ENCODE measurements around the gene ZNF674. TPM values are rescaled to one million over a fixed set of nuclear protein-coding genes. Genes with fewer than 3 reads are reported as not detected.
"Not testable (repeated sequence)": the region's sequence is repeated elsewhere in the genome, so short reads cannot be mapped to it uniquely, and the experiment has no call there.

The ZNF674 gene
- total RNA-seq, 1 donor from 2014 or later: 6.3 TPM

DNA sequence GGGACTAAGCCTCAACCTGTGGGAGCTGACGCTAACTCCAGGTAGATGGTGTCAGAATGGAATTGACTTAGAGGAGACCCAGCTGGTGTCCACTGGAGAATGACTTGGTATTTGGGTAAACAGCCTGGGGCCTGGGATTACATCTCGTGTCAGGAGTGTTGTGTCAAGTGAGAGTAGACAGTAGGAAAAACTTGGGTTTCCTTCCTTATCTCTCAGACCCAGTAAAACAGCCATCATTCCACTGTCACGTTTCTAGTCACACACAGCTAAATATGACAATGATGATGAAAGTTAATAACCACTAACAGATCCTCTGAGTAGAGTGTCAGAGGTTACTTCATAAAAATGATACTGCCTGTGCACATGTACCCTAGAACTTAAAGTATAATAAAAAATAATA is 13.8 kb downstream of the ZNF674 start:
- DNase-seq (ENCODE audit: low spot score): no peak
- no peaks in the 10 kb centered on the region for H3K9me3 Mint-ChIP-seq (ENCODE audit: low read depth)

DNA sequence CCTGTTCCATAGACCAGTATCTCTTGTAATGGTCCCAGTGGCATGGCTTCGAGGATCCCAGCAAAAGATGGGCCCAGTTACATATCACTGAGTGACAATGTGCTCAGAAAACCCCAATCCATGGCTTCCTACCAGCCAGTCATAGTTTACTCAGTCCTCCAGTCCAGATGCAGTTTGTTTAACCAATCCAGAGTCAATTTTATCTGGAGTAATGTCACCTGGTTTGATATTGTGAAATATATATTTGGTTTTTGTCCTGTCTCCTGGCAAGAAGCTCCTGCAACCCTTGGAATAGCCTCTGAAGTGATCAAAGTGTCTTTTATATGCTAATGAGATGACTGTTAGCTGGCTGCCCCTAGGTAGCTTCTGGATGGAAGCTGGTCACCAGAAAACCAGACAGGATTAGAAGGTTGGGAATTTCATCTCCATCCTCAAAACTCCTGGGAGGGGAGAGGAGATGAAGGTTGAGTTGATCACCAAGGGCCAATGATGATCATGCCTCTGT is 14.8 kb downstream of the ZNF674 start:
- DNase-seq (ENCODE audit: low spot score); H3K27me3 Mint-ChIP-seq (ENCODE audit: low read depth); H3K4me3 Mint-ChIP-seq (ENCODE audit: unreplicated experiment); H3K36me3 Mint-ChIP-seq (ENCODE audit: low read depth); H3K9me3 Mint-ChIP-seq (ENCODE audit: low read depth); H3K4me1 Mint-ChIP-seq (ENCODE audit: low read depth); H3K27ac Mint-ChIP-seq (ENCODE audit: unreplicated experiment): not testable (repeated sequence)

More for the DNA sequence above, 13.8 kb downstream of the ZNF674 start:
- Mint-ChIP-seq H3K27ac (ENCODE audit: unreplicated experiment) (no peak overlapping the region), H3K4me3 (ENCODE audit: unreplicated experiment) (no peak overlapping the region), H3K27me3 (ENCODE audit: low read depth) (no peaks in the 10 kb centered on the region), H3K4me1 (ENCODE audit: low read depth) (no peaks in the 10 kb centered on the region), H3K36me3 (ENCODE audit: low read depth) (peaks cover 3% of the 10 kb centered on the region)
- TF ChIP-seq, protein P1, sequence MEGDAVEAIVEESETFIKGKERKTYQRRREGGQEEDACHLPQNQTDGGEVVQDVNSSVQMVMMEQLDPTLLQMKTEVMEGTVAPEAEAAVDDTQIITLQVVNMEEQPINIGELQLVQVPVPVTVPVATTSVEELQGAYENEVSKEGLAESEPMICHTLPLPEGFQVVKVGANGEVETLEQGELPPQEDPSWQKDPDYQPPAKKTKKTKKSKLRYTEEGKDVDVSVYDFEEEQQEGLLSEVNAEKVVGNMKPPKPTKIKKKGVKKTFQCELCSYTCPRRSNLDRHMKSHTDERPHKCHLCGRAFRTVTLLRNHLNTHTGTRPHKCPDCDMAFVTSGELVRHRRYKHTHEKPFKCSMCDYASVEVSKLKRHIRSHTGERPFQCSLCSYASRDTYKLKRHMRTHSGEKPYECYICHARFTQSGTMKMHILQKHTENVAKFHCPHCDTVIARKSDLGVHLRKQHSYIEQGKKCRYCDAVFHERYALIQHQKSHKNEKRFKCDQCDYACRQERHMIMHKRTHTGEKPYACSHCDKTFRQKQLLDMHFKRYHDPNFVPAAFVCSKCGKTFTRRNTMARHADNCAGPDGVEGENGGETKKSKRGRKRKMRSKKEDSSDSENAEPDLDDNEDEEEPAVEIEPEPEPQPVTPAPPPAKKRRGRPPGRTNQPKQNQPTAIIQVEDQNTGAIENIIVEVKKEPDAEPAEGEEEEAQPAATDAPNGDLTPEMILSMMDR (IDR thresholded peaks at IDR 0.05): no peak

DNA sequence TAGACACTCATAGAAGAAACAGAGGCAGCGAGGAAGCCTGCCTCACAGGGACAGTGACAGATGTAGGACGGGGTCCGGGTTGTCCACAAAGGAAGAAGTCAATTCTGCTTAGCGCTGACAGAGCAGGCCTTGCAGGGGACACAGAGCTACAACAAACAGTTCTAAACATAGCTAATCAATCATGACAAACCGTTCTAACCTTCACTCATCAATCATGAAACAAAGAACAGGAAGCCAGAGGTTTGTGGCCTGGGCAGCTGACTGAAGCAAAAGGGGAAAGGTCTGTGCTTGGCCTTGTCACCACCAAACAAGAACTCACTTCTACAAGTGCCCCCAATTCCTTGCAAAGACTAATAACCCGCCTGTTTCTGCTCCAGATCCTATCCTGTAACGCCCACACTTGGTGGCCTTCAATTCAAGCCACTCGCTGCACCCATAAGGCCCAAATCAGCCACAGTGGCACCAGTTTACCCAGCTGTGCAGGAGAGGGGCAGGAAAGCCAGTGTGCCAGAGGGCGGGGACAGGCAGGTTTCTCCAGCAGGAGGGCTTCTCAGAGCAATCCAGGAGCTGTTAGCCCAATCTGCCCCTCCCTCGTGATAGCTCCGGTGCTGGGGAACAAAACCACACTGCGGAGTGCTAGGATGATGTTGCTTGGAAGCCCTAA is 15.3 kb downstream of the ZNF674 start:
- H3K9me3 Mint-ChIP-seq (ENCODE audit: low read depth): not testable (repeated sequence)

DNA sequence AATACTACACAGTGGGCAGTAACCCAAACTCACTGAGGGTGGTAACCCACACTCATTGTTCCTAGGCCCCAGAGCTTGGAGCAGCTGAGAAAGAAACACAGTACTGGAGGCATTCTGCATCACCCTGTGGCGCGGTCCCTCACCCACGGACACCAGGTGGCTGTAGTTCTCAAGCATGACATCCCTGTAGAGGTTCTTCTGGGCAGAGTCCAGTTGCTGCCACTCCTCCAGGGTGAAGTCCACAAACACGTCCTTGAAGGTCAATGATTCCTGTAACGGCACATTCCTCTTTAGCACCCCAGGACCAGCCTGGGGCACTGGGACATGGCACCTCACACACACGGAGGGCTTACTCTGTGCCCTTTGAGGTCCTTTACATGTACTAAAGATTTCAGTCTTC is 16.6 kb downstream of the ZNF674 start:
- not testable (repeated sequence) for H3K9me3 Mint-ChIP-seq (ENCODE audit: low read depth); H3K36me3 Mint-ChIP-seq (ENCODE audit: low read depth); H3K4me1 Mint-ChIP-seq (ENCODE audit: low read depth); DNase-seq (ENCODE audit: low spot score); H3K27me3 Mint-ChIP-seq (ENCODE audit: low read depth); H3K4me3 Mint-ChIP-seq (ENCODE audit: unreplicated experiment); H3K27ac Mint-ChIP-seq (ENCODE audit: unreplicated experiment)

More for the DNA sequence above, 15.3 kb downstream of the ZNF674 start:
- H3K4me1 Mint-ChIP-seq (ENCODE audit: low read depth); H3K36me3 Mint-ChIP-seq (ENCODE audit: low read depth); H3K27me3 Mint-ChIP-seq (ENCODE audit: low read depth); DNase-seq (ENCODE audit: low spot score); H3K27ac Mint-ChIP-seq (ENCODE audit: unreplicated experiment); H3K4me3 Mint-ChIP-seq (ENCODE audit: unreplicated experiment): not testable (repeated sequence)

DNA sequence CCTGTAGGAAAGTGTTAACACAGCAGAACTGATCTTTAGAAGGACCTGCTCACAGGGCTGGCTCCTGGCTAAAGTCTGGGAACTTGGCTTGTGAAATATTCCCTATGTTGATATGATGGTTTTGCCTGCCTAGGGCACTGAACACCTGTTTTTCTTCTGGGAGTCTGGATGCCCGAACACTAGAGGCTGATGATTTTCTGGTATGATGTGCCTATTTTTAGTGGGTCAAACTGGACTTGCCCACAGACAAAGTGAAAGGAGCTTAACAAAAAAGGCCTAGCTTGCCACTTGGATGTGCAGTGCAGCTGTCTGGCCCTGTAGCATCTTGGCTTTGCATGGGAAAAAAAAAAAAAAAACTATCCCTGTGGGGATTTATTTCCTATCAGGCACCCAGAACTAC is 39.1 kb downstream of the ZNF674 start:
- H3K9me3 Mint-ChIP-seq (ENCODE audit: low read depth): peaks cover 45% of the 10 kb centered on the region
- TF ChIP-seq, protein P1 (IDR thresholded peaks at IDR 0.05): no peak
- no peak overlapping the region for H3K4me3 Mint-ChIP-seq (ENCODE audit: unreplicated experiment)
- no peaks in the 10 kb centered on the region for H3K27me3 Mint-ChIP-seq (ENCODE audit: low read depth)
- DNase-seq (ENCODE audit: low spot score): no peak
- H3K27ac Mint-ChIP-seq (ENCODE audit: unreplicated experiment): no peak overlapping the region
- no peaks in the 10 kb centered on the region for H3K4me1 Mint-ChIP-seq (ENCODE audit: low read depth)
- H3K36me3 Mint-ChIP-seq (ENCODE audit: low read depth): peaks cover 26% of the 10 kb centered on the region

DNA sequence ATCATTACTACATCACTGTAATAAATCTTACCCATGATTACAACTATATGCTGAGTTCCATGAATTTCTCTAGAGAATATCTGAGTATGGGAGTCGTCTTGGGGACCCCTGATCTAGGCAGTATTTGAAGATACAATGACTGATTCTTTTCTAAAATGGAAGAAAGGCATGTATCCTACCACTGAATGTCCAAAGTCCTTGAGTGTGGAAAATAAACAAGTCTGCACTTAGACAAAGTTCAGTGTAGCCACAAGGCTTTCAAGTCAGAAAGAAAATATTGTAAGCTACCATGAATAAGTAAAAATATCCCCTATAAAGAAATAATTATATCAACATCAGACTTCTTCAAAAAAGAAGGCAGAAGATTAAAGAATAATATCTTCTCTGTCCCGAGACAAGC is 42.4 kb downstream of the ZNF674 start:
- Mint-ChIP-seq H3K36me3 (ENCODE audit: low read depth) (peaks cover 44% of the 10 kb centered on the region), H3K4me3 (ENCODE audit: unreplicated experiment) (no peak overlapping the region), H3K9me3 (ENCODE audit: low read depth) (peaks cover 64% of the 10 kb centered on the region), H3K27me3 (ENCODE audit: low read depth) (no peaks in the 10 kb centered on the region), H3K4me1 (ENCODE audit: low read depth) (no peaks in the 10 kb centered on the region), H3K27ac (ENCODE audit: unreplicated experiment) (no peak overlapping the region)
- DNase-seq (ENCODE audit: low spot score): no peak
- TF ChIP-seq, protein P1 (IDR thresholded peaks at IDR 0.05): no peak

DNA sequence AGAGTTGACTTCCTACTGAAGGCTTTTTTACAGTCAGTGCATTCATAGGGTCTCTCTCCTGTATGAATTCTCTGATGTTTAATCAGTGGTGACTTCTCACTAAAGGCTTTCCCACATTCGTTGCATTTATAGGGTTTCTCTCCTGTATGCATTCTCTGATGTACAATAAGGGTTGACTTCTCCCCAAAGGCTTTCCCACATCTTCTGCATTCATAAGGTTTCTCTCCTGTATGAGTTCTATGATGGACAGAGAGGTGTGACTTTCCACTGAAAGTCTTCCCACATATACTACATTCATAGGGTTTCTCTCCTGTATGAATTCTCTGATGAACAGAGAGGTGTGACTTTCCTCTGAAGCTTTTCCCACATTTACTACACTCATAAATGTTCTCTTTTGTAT is 45.2 kb downstream of the ZNF674 start:
- no peak for DNase-seq (ENCODE audit: low spot score)
- TF ChIP-seq, protein P1 (IDR thresholded peaks at IDR 0.05): no peak
- Mint-ChIP-seq H3K36me3 (ENCODE audit: low read depth) (peaks cover 47% of the 10 kb centered on the region), H3K27ac (ENCODE audit: unreplicated experiment) (no peak overlapping the region), H3K9me3 (ENCODE audit: low read depth) (peaks cover 69% of the 10 kb centered on the region), H3K27me3 (ENCODE audit: low read depth) (no peaks in the 10 kb centered on the region), H3K4me3 (ENCODE audit: unreplicated experiment) (no peak overlapping the region), H3K4me1 (ENCODE audit: low read depth) (no peaks in the 10 kb centered on the region)

Data from chondrocyte (in vitro differentiated cells).